Pons (tissue), 1 donor: Measurements from ENCODE around the gene APCDD1L.

Experiments
- DNase-seq: peaks from one replicate; pipeline ENCODE4 v3.0.0-alpha.2; 2016; ENCODE audit warnings: low spot score

Gene APCDD1L

DNA sequence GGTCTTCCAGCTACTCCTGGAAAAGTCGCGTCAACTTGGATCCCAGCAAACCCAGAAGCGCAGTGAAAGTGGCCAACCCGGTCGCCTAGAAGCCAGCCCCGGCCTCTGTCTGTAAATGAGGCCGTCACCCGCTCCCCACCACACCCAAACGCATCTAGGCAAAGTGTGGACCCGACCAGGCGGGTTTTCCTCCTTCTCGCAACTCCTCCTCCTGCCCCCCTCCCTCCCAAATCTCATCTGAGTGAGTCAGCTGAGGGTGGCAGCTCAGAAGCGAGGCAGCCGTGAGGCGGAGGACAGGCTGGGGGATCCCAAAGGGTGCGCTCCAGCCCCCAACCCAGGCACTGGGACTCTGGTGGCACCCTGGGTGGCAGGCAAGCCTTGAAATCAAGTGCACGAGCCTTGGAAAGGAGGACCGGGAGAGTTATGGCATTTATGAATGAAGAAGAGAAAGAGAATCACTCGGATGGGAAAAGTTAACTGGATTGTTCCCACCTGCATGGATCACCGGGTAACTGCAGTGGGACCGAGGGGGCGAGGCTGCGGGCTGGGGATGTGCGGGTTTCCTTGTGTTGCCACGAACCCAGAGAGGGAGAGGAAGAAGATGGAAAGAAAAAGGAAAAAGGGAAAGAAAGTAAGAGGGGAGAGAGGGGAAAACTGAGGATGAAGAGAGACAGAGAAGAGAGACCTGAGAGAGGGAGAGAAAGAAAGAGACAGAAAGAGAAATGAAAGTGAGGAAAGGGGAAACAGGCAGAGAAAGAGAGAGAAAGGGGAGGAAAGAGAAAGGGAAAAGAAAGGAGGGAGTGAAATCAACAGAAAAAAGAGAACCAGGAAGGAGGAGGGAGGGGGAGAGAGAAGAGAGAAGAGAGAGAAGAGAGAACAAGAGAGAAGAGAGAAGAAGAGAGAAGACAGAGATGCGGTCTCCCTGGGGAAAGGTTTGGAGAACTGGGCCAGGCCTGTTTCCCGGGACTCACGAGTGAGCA is at the start of gene APCDD1L:
Gene APCDD1L, minus strand, starts transcription at position 167 of the 980 bp plus-strand sequence. CDS start 692 bp downstream, outside the sequence.
- no peak for DNase-seq

DNA sequence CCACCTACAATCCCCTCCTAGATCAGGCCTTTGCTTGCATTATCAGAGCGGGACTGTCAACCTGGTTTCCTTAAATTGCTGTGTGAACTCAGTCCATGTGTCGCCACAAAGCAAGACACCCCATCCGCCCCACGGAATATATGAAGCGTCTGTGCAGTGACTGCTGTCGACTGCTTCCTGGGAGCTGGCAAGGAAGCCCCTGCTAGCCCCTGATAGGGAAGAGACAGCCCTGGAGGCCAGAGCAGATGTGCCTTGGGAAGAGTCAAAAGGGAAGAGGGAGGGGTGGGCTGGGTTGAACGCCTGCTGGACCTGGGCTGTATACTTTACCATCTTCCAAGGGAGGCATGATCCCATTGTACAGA is 44.1 kb upstream of the APCDD1L start:
- DNase-seq, result no peak

DNA sequence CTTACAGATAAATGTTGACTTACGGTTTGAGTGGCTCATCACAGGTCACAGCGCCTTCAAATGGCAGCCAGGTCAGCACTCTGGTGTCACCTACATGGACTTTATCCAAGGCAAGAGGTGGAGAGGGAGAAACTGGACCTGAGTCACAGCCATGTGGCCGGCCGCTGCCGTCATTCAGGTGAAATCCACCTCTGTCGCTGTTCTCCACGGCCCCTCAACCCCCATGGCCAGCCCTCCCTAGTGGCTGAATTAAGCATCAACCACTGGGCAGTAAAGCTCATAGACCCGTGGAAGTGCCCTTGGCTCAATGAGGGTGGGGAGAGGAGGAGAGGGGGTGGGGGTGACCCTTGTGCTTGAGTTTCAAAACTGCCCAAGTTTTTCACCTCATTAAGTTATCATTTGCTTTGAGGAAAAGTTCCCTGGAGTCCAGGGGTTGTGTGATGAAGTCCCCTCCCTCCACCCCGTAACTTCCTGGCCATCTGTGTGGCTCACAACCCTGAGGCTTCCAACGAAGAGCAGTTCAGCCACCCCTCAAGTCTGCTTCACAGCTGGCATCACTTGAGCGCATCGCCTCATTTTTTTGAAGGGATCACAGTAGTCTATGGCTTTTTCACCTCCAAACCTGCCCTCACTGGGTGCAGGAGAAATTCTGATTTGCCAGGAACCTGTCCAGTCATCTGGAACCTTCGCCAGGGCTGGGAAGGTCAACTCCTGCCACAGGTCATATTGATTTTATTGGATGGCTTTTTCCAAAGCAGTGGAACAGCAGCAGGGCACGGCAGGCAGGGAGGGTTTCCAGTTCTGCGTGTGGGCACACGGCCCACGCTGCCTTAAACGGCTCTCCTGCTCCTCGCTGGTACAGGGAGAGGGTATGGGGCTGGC is 43.5 kb upstream of the APCDD1L start:
- DNase-seq, result no peak

DNA sequence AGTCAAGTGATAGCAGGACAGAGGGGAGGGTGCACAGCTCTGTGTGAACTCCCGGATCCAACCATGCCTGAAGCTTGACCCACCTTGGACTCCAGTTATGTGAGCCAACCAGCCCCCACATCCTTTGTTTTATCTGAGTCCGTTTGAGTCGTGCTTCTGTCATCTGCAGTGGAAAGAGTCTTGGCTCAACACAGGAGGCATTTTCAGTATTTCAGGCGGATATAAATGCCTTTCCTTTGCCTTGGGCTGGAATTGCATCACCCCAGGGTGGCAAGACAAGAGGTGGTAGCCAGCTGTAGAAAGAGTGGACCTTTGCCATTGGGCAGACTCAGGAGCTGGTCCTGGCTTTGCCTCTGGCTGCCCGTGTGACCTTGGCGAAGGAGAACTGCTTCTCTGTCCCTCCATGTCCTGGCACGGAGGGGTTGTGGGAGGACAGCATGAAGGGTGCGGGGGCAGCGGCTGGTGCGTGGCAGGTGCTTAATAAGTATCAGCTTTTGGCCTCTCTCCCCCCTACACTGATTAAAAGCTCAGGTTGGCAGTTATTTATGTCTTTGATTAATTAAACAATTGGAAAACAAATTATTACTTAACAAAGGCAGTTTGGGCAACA is 42.6 kb upstream of the APCDD1L start:
- DNase-seq, result no peak

DNA sequence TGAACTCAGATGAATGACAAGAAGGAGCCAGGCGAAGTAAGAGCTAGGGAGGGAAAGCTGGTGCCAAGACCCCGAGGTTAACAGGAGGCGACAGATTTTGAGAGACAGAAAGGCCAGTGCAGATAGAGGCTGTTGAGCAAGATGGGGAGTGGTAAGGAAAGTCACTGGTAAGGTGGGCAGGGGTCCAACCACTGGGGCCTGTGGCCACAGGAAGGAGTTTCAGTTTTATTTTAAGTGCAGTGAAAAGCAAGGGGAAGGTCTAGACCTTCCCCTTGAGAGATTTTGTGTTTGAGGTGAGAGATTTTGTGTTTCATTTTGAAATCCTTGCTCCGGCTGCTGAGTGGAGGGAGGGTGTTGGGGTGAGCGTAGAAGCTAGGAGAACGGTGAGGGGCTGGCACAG is 41.8 kb upstream of the APCDD1L start:
- no peak for DNase-seq

DNA sequence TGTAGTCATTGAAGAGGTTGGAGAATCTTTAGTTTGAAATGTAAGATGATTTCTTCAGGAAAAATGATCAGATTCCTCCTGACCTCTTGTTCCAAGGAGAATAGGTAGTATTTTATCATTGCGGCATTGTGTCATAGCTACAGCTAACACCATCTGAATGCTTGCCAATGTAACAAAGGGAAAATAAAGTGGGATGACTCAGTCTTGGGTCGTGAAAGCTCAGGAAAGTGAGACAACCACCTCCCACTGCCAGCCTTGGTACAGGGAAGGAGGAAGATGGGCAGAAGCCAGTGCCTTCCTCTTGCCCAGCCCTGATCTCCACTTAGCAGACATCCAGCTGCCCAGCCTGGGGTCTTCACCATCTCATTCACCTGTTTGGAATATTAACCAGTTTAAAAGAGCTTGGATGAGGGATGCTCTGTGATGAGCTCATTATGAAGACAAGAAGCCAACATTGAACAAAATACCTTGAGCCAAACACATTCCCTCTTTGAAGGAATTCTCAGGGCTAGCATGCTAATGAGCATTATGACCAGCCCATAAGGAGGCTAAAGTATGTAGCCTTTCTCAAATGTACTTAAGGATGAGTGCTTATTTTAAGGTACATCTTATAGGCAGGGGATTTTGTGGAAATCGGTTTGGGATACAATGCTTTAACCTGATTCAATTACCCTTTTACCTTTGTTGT is 40.0 kb upstream of the APCDD1L start:
- DNase-seq, result no peak

DNA sequence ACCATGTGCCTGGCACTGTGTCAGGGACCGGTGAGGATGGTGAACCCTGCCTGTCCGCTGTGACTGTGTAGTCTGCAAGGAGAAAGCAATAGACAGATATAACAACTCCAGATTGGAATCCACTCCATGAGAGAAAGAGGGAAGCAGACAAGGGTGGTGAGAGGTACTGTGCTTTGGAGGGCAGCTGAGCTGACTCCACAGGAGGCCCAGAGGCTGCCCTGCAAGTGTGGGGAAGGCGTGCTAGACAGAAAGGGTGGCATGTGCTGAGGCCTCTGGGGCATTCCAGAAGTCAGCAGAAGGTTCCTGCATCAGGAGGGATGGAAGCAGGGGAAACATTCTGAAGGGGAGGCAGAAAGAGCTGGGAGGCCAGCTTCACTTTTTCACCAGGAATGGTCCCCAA is 39.3 kb upstream of the APCDD1L start:
- no peak for DNase-seq

DNA sequence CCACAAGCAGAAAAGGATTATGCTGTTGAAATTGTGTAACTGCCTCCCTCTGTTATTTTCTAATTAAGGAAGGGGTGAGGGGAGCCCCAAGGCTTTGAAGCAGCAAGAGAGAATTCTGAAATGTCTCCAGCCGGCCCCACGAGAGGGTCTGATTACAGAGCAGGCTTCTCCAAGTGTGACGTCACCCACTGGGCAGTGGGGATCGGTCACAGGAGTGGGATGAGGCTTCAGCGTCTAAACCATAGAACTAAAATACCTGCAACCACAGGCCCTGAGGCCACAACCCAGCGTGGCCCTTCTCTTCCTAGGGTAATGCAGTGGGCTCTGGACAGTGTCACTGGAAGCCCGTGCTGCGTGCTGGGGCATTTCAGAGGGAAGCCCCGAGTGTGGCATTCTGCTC is 38.6 kb upstream of the APCDD1L start:
- no peak for DNase-seq

DNA sequence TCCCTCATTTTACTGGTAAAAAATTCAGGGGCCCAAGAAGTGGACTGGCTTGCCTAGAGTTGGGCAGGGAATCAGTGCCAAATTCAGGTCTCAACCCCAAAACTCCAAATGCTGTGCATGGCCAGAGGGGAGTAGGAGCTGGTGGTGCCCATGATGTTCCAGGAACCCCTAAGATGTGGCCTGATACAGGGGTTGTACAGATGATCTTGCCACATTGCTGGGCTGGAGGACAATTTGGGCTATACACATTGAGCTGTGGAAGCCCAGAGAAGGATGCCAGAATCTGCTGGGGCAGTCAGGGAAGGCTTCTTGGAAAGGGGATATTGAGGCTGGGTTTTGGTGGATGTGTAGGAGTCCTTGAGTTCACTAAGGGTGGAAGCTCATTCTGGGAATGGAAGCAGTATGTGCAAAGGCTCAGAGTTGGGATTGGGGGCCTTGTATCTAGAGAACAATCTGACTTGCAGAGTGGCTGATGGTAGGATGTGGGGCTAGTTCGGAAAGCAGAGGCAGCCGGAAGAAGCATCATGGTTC is 38.0 kb upstream of the APCDD1L start:
- DNase-seq, result no peak

DNA sequence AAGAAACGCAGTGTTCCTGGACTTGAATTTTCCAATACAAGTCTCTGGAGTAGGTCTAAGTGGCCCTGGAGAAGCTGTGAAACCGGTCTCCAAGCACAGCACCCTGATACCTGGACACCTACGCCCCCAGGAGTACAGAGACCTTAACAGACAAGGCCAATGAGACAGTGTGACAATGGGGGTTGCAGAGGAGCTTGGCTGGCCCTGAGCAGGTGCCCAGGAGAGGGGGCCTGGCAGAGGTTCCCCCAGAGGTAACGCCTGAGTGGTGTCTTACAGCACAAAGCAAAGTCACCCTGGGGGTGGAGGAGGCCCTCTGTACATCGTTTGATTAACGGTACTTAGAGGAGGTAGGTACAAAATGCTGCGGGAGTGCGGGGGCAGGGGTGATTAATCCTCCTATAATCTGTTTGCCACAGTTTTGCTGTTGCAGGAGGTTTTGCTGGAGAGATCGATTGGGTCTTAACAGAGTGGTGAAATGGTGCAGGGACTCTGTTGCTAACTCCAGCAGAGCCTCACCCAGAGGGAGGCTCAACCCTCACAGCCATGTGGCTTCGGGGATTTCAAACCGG is 37.3 kb upstream of the APCDD1L start:
- DNase-seq, result no peak

DNA sequence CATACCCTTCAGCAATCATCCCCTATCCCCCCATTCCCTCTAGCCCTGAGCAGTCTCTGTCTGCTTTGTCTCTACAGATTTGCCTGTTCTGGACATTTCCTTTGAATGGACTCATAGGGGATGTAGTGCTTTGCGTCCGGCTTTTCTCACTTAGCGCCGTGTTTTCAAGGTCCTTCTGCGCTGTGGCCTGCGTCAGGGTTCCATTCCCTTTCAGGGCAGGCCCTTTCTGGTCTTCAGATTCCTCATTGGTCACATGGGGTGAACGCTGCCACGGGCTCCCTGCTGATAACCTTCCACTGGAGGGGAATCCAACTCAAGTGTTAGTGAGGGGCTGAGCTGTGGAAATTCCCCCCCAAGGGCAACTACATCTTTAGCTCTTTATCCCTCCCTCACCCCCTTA is 36.4 kb upstream of the APCDD1L start:
- DNase-seq, result no peak

DNA sequence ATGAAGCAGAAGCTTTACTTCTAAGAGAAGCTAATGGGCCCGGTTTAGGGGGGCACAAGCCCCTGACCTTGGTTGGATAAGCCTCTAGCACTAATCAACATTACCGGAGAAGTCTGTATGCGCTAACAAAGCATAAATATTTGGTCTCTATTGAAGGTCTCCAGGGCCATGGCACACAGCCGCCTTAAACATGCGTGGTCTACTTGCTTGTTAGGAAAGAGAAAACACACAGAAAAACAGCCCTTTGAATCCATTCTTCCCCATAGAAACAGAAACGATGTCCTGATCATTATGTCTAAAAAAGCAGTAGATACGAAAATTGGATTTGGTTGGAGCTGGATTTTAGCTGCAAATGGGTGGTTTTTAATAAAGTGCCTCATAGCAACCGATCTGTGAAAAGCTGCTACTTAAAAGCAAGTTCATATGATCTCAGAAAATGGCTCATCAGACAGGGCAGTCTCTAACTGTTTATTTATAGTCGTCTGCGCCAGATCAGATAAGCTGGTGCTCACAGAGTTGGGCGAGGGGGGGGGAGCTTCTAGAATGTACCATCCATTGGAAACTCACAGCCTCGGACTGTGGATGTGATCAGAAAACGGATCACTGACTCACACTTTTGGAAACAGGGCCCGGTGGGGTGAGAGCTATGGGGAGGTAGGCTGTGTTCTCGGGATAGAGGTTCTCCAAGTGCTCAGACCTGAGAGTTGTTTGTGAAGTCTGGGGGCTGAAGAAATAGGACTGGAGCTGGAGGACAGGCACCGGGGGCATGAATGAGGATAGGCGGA is 35.3 kb upstream of the APCDD1L start:
- peak; percentile 1 for DNase-seq

DNA sequence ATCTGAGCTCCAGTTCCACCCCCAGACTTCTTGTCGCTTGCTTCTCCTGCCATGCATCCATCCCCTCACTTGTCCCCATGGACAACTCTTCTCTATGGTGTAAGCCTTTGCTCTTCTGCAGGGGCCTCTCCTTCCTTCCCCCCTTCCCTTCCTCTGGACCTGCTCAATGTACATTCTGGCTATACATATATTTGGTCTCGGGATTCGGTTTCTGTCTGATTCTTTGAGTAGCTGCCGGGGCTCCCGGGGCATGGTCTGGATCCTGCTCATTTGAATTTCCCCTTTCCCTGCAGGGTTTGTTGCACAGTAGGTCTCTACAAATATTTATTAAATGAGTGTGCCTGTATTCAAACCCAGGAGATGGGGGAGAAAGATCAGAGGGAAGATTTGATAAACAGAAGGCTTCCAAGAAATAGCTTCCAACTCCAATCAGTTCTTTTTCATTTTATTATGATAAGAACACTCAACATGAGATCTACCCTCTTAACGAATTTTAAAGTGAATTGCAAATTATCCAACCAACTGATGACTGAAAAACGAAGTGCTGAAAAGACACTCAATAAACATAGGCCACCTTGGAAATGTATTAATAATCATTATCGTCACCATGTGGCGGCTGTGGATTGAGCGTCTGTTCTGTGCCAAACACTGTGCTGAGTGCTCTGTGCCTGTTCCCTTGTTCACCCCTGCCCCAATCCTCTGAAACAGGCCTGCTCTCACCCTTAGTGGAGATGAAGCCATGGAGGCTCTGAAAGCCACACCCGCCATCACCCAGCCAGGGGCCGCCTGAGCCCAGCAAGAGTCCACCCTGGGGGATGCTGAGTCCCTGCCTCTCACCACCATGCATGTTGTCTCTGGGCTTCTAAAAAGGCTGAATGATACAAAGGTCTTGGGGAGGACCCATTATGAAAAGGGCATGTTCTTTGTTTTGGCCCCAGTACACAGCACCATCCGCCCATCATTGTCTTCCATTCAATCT is 34.3 kb upstream of the APCDD1L start:
- no peak for DNase-seq

DNA sequence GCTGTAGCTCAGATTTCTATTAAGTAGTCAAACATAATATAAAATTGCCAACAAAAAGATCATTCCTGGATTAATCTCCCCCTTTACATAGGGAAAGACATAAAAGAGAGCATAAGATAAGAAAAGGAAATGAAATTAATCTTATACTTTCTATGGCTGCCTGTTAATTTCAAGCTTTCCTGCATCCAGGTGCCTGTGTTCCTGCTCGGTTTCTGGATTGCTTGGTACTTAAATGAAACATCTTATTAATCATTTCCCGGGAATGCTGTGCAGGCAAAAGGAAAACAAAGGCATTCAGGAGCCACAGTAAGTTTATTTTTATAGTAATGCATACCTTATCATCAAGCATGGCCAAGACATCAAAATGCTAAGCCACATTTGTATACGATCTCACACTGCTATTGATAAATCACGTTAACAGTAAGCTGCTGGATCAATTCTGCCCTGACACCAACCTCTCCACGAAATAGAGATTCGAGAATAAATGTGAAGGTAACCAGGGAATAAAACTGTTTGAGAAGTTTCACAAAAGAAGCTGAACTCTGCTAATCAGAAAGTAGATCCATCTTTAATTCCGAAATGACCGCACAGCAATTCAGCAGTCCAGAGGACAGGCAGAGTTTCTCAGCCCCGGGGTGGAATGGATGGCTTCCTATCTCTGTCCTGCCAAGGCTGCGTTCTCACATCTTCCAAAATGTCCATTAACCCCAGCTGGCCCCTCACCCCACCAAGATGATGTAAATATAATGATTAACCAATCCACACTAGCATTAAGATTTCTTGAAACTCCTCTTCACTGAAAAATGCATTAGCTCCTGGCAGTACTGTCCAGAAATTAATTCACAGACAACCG is 32.6 kb upstream of the APCDD1L start:
- no peak for DNase-seq

DNA sequence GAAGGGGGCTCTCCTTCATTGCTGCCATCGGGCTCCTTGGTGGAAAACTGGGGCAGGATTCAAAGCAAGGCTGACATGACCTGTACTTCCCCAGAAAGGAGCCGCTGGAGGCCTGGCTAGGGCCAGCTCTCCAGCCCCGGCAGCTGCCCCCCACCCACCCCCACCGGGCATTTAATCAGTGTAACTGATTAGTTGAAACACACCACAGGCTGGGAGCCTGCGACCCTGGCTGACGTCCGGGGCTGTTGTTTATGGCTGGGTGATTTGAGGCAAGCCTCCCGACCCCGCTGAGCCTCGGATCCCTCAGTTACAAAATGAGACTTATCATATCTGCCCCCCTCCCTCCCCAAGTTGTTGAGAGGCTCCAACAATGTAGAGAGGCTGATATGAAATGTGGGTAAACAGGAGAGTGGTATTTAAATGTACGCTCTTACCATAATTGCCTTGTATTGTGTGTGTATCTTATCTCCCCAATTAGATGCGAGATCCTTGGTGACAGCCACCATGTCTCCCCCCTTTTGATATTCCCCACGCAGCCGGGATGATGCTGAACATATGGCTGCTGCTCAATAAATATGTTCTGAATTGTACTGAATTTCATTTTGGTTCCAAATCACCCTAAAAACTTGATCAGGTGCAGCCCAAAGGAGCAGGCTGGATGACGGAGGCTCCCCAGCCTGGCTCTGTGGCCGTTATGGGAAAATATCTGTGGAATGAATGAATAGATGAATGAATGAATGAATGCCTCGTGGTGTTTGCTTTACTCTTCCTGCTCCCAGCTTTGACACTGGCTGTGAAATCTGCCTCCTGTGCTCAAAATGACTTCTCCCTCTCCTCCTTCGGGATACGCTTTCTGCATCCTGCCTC is 31.8 kb upstream of the APCDD1L start:
- no peak for DNase-seq

DNA sequence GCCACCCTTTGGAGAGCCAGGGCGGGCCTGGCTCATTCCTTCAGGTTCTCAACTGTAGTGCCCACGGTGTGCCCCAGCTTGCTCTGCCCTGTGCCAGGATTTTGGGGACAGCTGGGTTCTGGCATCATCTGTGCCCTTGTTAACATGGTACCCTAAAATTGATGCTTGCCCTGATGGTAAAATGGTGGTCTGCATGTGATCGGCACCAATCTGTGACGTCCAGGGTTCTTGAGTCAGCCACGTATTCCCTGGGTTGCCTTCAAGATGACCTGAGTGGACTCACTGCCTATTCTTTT is 31.2 kb upstream of the APCDD1L start:
- DNase-seq, result no peak
